Esophagus muscularis mucosa (tissue), 4 donors: Measurements from ENCODE around the gene TAF3. TPM values are rescaled to one million over a fixed set of nuclear protein-coding genes. Genes with fewer than 3 reads are reported as not detected.

Experiments
- DNase-seq: peaks from one replicate; pipeline ENCODE4 v3.0.0-alpha.2; 2017; ENCODE audit errors: extremely low spot score
- H3K27ac ChIP-seq, 4 donors: fragments of 200-600 bp; sonication (generic); replicated peaks in 1 of 4; 1 replicate in 3 of 4; 2 replicates in 1 of 4; pipeline ENCODE4 v1.5.1; 2016 to 2019; ENCODE audit warnings: mild to moderate bottlenecking in 1 of 4
- H3K27me3 ChIP-seq, 4 donors: fragments of 200-600 bp; sonication (generic); one replicate each; pipeline versions ENCODE4 v1.5.1 to v1.6.0; 2016 to 2019
- H3K36me3 ChIP-seq, 4 donors: fragments of 200-600 bp; sonication (generic); one replicate each; pipeline ENCODE4 v1.5.1; 2016 to 2019
- H3K4me1 ChIP-seq, 4 donors: fragments of 200-600 bp; sonication (generic); one replicate each; pipeline ENCODE4 v1.5.1; 2016 to 2019
- H3K4me3 ChIP-seq, 4 donors: fragments of 200-600 bp; sonication (generic); 1 replicate in 2 of 4; 2 replicates in 2 of 4; pipeline ENCODE4 v1.5.1; 2016 to 2019; ENCODE audit warnings: mild to moderate bottlenecking in 4 of 4, moderate library complexity in 1 of 4
- H3K9me3 ChIP-seq, 4 donors: fragments of 200-600 bp; sonication (generic); 1 replicate in 3 of 4; 2 replicates in 1 of 4; pipeline ENCODE4 v1.5.1; 2016 to 2019
- EP300 ChIP-seq: sonication (generic); formaldehyde crosslinking; IDR thresholded peaks from one replicate; pipeline ENCODE4 v1.6.1; 2017; ENCODE audit warnings: antibody characterized with exemption
- POLR2A ChIP-seq: fragments of 450-650 bp; IDR thresholded peaks from one replicate; pipeline ENCODE4 v1.6.1; 2017; ENCODE audit warnings: antibody characterized with exemption, moderate library complexity, mild to moderate bottlenecking, low read depth
- POLR2AphosphoS5 ChIP-seq, 2 donors: sonication (generic); formaldehyde crosslinking; IDR thresholded peaks; one replicate each; pipeline ENCODE4 v1.6.1; 2017; ENCODE audit warnings: antibody characterized with exemption in 2 of 2
- WGBS: methylation state at CpG from one replicate; pipeline ENCODE4 v1.1.5; 2018; 5-methylcytosine and 5-hydroxymethylcytosine counted together
- intact Hi-C: fragments of 100-400 bp; cut with DNase I; formaldehyde crosslinking; loops from one replicate; pipeline ENCODE4 v1.15.1; 2023
- total RNA-seq, 4 donors: library from RNA; depleted of rRNA; stranded (reverse); fragments of >200 nt; gene quantifications; one replicate each; pipeline versions ENCODE4 v1.1.0 to v1.2.1, GENCODE V29; 2016
- TF ChIP-seq, protein P1 (sequence below), 3 experiments: fragments of 200-600 bp in 2 of 3; fragments of 450-650 bp in 1 of 3; sonication (generic) in 2 of 3; IDR thresholded peaks; one replicate each; pipeline ENCODE4 v1.5.1; 2017 to 2019; ENCODE audit warnings: antibody characterized with exemption in 3 of 3, mild to moderate bottlenecking in 2 of 3, moderate library complexity in 1 of 3

Gene TAF3
- total RNA-seq, 4 donors from 2014 or later = 8.8 to 11.2 (median 10.7) TPM

DNA sequence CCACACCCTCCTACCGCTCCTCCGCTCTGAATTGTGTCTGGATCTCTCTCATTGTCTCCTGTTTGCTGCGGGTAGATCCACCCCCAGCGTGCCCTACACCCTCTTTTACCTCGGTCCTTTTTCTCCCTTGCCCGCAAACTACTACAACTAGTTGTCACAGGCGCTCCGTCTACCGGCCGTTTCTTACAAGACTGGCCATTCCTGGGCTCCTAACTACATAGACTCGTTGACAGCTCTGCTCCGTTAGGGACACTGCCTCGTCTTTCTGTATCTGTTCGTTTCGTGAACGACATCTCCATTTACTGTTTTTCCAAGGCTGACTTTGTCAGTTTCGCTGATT is 786 bp downstream of the TAF3 start:
- no peaks in the 10 kb centered on the region for H3K9me3 ChIP-seq
- peaks cover 17 to 29% (median 18%) of the 10 kb centered on the region in 4 donors for H3K4me1 ChIP-seq
- no peaks in the 10 kb centered on the region for H3K27me3 ChIP-seq
- under 1% methylated on average over 17 of the region's 17 CpGs for WGBS
- H3K4me3 ChIP-seq = peak overlapping the region; percentile 80 to 100 (median 89)
- peak overlapping the region; percentile 75 to 79 (median 78) for H3K27ac ChIP-seq
- intact Hi-C loops = loop anchor here (2.0 kb wide), 1 partner anchor 30 kb away; the partner anchor contains the start of gene ATP5F1C
- peaks cover 0 to 23% (median 3%) of the 10 kb centered on the region in 4 donors for H3K36me3 ChIP-seq
- TF ChIP-seq, protein P1, sequence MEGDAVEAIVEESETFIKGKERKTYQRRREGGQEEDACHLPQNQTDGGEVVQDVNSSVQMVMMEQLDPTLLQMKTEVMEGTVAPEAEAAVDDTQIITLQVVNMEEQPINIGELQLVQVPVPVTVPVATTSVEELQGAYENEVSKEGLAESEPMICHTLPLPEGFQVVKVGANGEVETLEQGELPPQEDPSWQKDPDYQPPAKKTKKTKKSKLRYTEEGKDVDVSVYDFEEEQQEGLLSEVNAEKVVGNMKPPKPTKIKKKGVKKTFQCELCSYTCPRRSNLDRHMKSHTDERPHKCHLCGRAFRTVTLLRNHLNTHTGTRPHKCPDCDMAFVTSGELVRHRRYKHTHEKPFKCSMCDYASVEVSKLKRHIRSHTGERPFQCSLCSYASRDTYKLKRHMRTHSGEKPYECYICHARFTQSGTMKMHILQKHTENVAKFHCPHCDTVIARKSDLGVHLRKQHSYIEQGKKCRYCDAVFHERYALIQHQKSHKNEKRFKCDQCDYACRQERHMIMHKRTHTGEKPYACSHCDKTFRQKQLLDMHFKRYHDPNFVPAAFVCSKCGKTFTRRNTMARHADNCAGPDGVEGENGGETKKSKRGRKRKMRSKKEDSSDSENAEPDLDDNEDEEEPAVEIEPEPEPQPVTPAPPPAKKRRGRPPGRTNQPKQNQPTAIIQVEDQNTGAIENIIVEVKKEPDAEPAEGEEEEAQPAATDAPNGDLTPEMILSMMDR (IDR thresholded peaks at IDR 0.05) = peak in 1 of 3 experiments; percentile 28
- TF ChIP-seq POLR2A = no peak
- no peak for DNase-seq

DNA sequence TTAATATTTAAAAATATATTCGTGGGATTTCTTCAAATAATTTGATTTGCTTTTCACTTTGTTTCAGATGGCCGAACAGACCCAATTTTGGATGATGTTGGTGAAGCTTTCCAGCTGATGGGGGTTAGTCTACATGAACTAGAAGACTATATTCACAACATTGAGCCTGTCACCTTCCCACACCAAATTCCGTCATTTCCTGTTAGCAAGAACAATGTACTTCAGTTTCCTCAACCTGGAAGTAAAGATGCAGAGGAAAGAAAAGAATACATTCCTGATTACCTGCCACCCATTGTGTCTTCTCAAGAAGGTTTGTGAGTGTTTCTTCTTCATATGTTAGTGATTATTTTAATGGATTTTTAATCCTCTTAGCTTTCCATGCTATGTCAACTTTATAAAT is 5.9 kb downstream of the TAF3 start:
- intact Hi-C loops = no loop called here
- Histone ChIP-seq H3K27me3 (no peaks in the 10 kb centered on the region), H3K4me1 (peaks cover 9 to 20% (median 14%) of the 10 kb centered on the region in 4 donors), H3K4me3 (no peak overlapping the region), H3K27ac (no peak overlapping the region), H3K36me3 (peaks cover 3 to 60% (median 19%) of the 10 kb centered on the region in 4 donors), H3K9me3 (no peaks in the 10 kb centered on the region)
- no peak for DNase-seq
- TF ChIP-seq POLR2AphosphoS5 (IDR thresholded peaks at IDR 0.05) (no peak), POLR2A (no peak), EP300 (no peak)
- TF ChIP-seq, protein P1 (IDR thresholded peaks at IDR 0.05) = no peak
- WGBS = 80% methylated on average over 3 of the region's 3 CpGs

DNA sequence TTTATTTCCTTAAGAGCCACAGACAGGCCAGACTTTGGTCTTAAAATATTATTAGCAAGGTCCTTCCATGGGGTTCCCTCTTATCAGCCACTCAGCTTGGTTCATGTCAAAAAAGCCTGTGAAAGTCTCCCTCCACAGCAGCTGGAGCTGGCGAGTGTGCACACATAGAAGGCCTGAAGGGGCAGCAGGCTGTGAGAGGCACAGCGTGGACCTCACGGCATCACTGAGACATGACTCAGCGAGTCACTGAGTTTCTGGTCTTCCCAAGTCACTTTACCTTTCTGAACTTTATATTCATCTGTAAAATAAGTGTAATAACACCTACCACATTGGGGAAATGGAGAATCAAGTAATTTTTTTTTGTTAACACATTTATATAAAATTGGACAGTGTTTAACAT is 8.7 kb downstream of the TAF3 start:
- H3K27ac ChIP-seq = no peak overlapping the region
- peaks cover 3 to 50% (median 19%) of the 10 kb centered on the region in 4 donors for H3K36me3 ChIP-seq
- intact Hi-C loops = no loop called here
- TF ChIP-seq, protein P1 (IDR thresholded peaks at IDR 0.05) = no peak
- TF ChIP-seq EP300 (no peak), POLR2A (no peak), POLR2AphosphoS5 (IDR thresholded peaks at IDR 0.05) (no peak)
- WGBS = 93% methylated on average over 4 of the region's 4 CpGs
- no peaks in the 10 kb centered on the region for H3K27me3 ChIP-seq
- H3K4me3 ChIP-seq = no peak overlapping the region
- peaks cover 0 to 6% (median 0%) of the 10 kb centered on the region in 4 donors for H3K4me1 ChIP-seq
- H3K9me3 ChIP-seq = no peaks in the 10 kb centered on the region
- DNase-seq = peak; percentile 68

DNA sequence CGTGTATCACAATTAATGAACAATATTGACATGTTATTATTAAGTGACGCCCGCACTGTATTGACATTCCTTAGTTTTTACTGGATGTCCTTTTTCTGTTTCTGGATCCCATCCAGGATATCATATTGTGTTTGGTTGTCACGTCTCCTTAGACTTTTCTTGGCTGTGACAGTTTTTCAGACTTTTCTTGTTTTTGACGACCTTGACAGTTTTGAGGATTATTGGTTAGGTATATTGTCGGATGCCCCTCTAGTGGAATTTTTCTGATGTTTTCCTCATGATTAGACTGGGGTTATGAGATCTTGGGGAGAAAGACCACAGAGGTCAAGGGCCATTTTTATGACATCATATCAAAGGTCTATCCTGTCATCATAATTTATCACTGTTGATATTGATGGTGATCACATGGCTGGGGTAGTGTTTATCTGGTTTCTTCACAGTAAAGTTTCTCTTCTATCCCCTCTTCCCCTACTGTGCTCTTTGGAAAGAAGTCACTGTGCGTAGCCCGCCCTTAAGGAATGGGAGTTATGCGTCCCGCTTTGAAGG is 11.1 kb downstream of the TAF3 start:
- intact Hi-C loops = no loop called here
- no peak for TF ChIP-seq EP300
- TF ChIP-seq POLR2A = no peak
- TF ChIP-seq, protein P1 (IDR thresholded peaks at IDR 0.05) = no peak
- TF ChIP-seq POLR2AphosphoS5 (IDR thresholded peaks at IDR 0.05) = no peak

DNA sequence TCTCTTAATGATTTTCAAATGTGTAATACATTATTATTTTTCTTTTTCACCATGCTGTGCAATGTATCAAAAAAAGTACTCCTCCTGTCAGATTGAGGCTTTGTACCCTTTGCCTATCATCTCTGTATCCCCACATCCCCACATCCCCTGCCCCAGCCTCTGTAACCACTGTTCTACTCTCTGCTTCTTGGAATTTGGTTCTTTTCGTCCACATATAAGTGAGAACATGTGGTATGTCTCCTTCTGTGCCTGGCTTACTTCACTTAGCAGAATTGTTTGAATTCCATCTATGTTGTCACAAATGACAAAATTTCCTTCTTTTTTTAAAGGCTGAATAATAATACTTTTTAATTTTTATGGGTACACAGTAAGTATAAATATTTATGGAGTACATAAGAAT is 13.8 kb downstream of the TAF3 start:
- Histone ChIP-seq H3K27ac (no peak overlapping the region), H3K36me3 (peaks cover 0 to 18% (median 0%) of the 10 kb centered on the region in 4 donors), H3K27me3 (no peaks in the 10 kb centered on the region), H3K9me3 (no peaks in the 10 kb centered on the region), H3K4me1 (peaks cover 0 to 6% (median 2%) of the 10 kb centered on the region in 4 donors), H3K4me3 (no peak overlapping the region)
- TF ChIP-seq POLR2AphosphoS5 (IDR thresholded peaks at IDR 0.05) (no peak), EP300 (no peak), POLR2A (no peak)
- TF ChIP-seq, protein P1 (IDR thresholded peaks at IDR 0.05) = no peak
- intact Hi-C loops = no loop called here
- DNase-seq = no peak
- 67% methylated on average over 1 of the region's 1 CpG for WGBS

More for the DNA sequence above, 11.1 kb downstream of the TAF3 start:
- H3K4me1 ChIP-seq = peaks cover 0 to 6% (median 0%) of the 10 kb centered on the region in 4 donors
- H3K4me3 ChIP-seq = no peak overlapping the region
- WGBS = 96% methylated on average over 10 of the region's 10 CpGs
- H3K9me3 ChIP-seq = no peaks in the 10 kb centered on the region
- no peak for DNase-seq
- peaks cover 3 to 34% (median 14%) of the 10 kb centered on the region in 4 donors for H3K36me3 ChIP-seq
- no peak overlapping the region for H3K27ac ChIP-seq
- H3K27me3 ChIP-seq = no peaks in the 10 kb centered on the region
